ENCODE data around the gene SORCS2.

The SORCS2 gene

GRCh38 chr4:7415927-7416686 is 223.8 kb downstream of the SORCS2 start:
- no peak for DNase-seq (ENCODE audit: low spot score)

DNA sequence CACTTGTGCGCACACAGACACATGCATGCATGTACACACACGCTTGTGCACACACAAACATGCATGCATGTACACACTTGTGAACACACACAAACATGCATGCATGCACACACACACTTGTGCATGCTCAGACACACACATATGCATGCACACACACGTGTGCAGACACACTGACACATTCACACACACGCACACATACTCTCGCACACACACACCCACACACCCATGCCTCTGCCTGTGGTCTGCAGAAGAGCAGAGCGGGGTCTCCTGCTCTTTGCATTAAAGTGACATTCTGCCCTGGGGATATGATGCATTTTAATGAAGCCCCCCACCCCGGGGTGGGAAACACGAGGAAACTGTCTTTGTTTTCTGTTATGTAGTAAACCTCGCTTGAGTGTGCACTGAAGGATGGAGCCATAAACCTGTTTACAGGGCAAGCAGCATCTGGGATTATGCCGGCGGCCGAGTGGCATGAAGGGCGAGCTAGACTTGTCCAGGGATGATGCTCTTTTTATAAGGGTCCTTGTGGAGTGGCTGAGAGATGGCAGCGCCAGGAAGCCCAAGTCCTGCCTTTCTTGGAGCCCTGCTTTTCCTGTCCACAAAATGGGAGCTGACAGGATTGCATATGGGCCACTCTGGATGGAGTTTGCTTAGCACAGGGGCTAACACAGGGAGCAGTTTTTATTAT is 224.6 kb downstream of the SORCS2 start:
- no peak for DNase-seq (ENCODE audit: low spot score)

- no peak for DNase-seq (ENCODE audit: low spot score)
Measured at GRCh38 chr4:7417639-7418038, 225.3 kb downstream of the SORCS2 start.

DNA sequence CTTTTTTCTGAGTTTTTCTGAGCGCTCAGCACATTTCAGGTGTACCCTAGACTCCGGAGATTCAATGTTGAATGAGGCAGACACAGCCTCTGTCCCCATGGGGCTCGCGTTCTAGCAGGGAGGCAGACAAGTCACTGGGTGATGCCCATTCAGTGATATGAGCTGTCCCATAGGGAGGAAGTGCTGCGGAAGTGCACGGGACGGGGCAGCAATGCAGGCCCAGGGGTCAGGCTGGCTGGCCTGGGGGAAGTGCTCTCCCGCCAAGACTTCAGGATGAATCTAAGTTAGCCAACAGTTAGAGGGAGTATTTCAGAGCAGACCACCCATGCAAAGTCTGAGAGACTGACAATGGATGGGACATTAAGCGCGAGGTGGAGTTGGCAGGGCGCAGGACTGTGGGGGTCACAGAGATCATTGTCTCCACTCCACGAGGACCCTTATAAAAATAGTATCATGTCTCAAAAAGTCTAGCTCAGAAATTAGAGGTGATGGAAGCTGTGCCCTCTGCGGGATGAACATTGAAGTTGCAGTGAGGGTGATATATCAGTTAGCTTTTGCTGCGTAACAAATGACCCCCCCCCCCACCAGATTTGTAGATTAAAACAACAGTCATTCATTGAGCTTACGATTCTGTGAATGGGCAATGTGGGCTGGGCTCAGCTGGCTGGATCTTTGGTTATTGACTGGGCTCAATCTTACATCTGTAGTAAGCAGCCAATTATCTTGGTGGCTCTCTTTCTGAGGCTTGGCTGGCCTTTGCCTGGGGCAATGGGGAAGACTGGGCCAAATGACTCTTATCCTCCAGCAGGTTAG is 226.0 kb downstream of the SORCS2 start:
- no peak for DNase-seq (ENCODE audit: low spot score)

- DNase-seq (ENCODE audit: low spot score) = no peak
Measured at GRCh38 chr4:7419961-7420660, 227.8 kb downstream of the SORCS2 start.

DNA sequence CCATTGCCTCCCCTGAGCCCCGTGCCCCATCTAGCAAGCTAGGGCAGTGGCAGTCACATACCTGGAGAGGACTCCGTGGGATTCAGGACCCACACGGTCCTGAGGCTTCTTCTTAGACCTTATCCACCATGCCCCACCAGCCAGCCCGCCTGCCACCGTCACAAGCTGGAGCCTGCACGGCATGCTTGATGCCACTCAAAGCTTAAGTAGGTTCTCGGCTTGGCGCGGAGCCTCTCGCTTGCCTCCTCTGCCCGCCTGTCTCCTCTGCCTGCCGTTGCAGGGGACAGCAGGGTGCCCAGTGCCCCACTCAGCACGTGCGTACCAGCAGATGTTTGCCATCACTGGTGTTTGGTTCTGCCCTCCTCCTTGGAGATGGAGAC is 228.3 kb downstream of the SORCS2 start:
- no peak for DNase-seq (ENCODE audit: low spot score)

GRCh38 chr4:7421356-7422150 is 229.2 kb downstream of the SORCS2 start:
- no peak for DNase-seq (ENCODE audit: low spot score)

- DNase-seq (ENCODE audit: low spot score) = no peak
Measured at GRCh38 chr4:7422151-7422897, 230.0 kb downstream of the SORCS2 start.

GRCh38 chr4:7422898-7423180 is 230.5 kb downstream of the SORCS2 start:
- no peak for DNase-seq (ENCODE audit: low spot score)

DNA sequence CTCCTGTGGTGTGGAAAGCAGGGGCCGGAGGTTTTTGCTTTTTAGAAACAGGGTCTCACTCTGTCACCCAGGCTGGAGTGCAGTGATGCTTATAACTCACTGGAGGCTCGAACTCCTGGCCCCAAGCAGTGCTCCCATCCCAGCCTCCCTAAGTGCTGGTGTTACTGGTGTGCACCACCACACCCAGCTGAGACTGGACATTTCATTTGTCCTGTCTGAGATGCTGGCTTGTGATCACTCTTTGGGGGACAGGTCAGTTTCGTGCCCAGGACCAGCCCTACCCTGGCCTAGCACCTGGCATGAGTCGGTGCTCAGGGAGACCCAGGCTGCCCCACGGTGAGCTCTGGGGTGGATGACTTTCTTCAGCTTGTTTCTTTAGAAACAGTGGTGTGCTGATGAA is 231.1 kb downstream of the SORCS2 start:
- no peak for DNase-seq (ENCODE audit: low spot score)

DNA sequence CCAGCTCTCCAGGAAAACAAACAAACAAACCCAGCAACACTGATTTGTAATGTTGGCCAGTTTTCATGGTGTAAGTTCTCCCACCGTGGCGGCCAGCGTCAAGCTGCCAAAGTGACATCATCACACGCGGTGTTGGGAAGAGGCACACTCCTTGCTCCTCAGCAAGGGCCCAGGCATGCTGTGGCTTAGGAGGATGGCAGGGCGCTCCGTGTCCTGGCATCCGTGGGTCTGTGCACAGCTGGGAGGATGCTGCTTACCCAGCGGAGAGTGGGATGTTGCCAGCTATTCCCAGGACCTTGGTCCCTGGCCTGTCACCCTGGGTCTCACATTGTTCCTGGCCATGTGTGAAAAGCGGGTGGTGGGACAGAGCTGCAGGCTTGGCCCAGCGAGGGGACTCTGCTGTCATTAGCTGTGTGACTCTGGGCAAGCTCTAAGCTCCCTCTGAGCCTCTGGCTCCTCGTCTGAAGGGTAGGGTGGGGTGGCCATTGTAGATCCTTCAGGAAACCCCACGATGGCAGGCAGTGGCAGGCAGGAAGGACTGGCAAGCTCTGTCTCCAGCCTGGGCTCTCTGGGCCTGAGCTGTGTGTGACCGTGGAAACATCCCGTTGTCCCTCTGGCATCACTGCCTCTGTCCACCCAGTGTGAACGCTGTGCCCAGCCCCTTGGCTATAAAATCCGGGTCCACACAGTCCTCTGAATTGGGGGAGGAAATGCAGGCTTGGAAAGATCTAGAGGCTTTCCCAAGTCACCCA is 231.6 kb downstream of the SORCS2 start:
- DNase-seq (ENCODE audit: low spot score) = no peak

DNA sequence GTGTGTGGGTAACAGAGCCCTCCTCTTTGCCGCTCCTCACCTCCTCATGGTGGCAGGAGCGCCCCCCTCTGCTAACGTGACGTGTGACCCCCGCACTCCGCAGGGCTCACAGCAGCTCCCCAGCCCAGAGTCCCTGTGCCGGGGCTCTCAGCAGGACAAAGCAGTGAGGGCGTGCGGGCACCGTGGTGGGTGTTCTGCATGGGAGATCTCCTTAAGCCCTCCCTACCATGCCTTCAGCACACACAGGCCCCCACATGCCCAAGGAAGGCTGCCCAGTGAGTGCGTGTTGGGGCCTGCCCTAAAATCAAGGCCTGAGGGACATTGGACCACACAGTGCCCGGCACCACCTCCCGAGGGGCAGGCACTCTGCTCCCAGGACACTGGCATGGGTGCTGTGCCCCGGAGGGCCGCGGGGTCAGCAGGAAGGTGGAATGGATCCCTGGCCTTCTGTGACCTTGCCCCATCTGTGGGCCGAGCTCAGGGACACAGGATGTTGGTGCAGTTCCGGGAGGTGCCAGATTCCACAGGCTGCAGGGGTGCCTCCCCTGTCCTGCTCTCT is 232.3 kb downstream of the SORCS2 start:
- DNase-seq (ENCODE audit: low spot score) = no peak

DNA sequence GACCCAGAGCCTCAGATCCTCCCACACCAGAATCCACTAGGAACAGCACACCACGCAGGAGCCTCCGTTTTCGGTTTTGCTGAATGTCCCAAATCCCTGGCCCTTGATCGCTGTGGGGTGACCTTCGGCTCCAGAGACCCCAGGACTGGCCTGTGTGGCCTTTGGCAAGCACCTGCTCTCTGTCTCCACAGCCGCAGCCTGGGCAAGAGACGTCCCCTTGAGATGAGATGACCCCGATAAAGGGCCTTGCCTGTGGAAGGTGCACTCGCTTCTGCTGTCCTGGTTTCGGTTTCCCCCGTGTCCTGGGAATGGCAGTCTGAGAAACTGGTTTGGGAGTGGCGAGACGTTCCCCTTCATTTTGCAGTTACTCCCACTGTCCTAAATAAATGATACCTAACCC is 232.8 kb downstream of the SORCS2 start:
- DNase-seq (ENCODE audit: low spot score) = no peak

GRCh38 chr4:7425591-7426468 is 233.5 kb downstream of the SORCS2 start:
- DNase-seq (ENCODE audit: low spot score) = no peak

DNA sequence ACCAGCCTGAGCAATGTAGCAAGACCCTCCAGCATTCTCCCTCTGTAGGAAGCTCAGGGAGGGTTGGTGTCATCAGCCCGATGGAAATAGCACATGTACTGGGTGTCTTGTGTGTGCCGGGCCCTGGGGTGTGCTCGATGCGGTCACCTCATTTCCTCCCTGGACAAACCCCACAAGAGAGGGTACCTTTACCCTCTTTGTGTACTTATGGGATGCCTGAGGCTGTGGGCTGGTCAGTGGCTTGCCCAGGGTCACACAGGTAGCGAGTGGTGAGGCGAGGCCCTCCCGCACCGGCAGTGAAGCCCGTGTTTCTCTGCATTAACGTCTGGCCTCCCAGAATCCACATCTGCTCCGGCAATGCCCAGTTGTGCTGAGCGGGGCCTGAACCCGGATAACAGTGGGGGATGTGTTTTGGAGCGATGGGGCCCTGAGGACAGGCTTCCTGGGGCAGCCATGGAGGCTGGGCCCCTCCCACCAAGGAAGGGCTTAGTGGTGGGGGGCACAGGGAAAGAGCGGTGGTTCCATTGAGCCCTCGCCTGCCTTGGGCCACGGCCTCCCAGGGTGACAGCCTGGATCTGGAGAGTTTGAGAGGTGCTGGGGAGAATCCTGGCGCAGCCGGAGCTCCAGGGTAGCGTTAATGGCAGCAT is 234.3 kb downstream of the SORCS2 start:
- no peak for DNase-seq (ENCODE audit: low spot score)

DNA sequence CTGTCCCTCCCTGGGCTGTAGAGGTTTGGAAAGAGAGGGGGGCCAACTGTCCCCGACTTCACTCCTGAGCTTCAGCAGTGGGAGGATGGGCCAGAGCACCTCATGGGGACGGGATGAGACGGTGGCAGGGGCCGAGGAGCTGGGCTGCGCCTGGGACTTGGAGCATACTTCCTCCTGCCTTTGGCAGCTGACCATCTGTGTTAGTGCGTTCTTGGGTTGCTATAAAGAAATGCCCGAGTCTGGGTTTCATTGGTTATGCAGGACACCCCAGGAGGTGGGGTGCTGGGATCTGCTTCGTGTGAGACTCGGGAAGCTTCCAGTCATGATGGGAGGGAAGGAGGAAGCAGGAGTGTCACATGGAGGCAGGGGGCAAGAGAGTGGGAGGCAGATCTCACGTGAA is 235.0 kb downstream of the SORCS2 start:
- DNase-seq (ENCODE audit: low spot score) = no peak

GRCh38 chr4:7427831-7428260 is 235.5 kb downstream of the SORCS2 start:
- DNase-seq (ENCODE audit: low spot score) = no peak

Measured in hematopoietic multipotent progenitor cell treated with erythropoietin and hydrocortisone succinate and interleukin-3 and kit ligand, for 15 days (in vitro differentiated cells).